Renal cortex interstitium (tissue), 11 donors: ENCODE data around the gene NEK5. TPM values are rescaled to one million over a fixed set of nuclear protein-coding genes. Genes with fewer than 3 reads are reported as not detected.
A peak's percentile ranks its signal among the peaks of the same experiment; 100 is the strongest.
"Not testable (repeated sequence)": the region's sequence is repeated elsewhere in the genome, so short reads cannot be mapped to it uniquely, and the experiment has no call there.

Experiments
- DNase-seq, 11 donors: peaks; one replicate each; pipeline ENCODE4 v3.0.0-alpha.2; 2013; ENCODE audit warnings: low read depth in 9 of 11, low spot score in 4 of 11; ENCODE audit errors: extremely low read depth in 1 of 11
- polyA plus RNA-seq, 3 donors: library from polyadenylated mRNA; unstranded; fragments of 120-200 nt; gene quantifications; one replicate each; pipeline ENCODE4 v1.2.1, GENCODE V29; 2013; ENCODE audit not compliant: insufficient read length in 3 of 3

The NEK5 gene
- polyA plus RNA-seq, 3 donors: 3.0 to 6.4 (median 4.3) TPM

- no peak for DNase-seq
Measured at GRCh38 chr13:52091473-52091872, 37.4 kb downstream of the NEK5 start.

- DNase-seq: no peak
Measured at GRCh38 chr13:52085421-52085820, 43.5 kb downstream of the NEK5 start.

GRCh38 chr13:52084981-52085380, 43.9 kb downstream of the NEK5 start:
- DNase-seq: not testable (repeated sequence)

- DNase-seq: no peak
Measured at GRCh38 chr13:52082601-52083000, 46.3 kb downstream of the NEK5 start.

- not testable (repeated sequence) for DNase-seq
Measured at GRCh38 chr13:52079891-52080290, 49.0 kb downstream of the NEK5 start.

GRCh38 chr13:52070929-52071523, 57.8 kb downstream of the NEK5 start:
- DNase-seq: peak in 1 of 11 donors; percentile 8

- no peak for DNase-seq
Measured at GRCh38 chr13:52067237-52067636, 61.6 kb downstream of the NEK5 start.

- no peak for DNase-seq
Measured at GRCh38 chr13:52061587-52061986, 67.3 kb downstream of the NEK5 start.

- DNase-seq: not testable (repeated sequence)
Measured at GRCh38 chr13:52061064-52061463, 67.8 kb downstream of the NEK5 start.

GRCh38 chr13:52053460-52053859, 75.4 kb downstream of the NEK5 start:
- DNase-seq: no peak

GRCh38 chr13:52051400-52051799, 77.5 kb downstream of the NEK5 start:
- DNase-seq: no peak

GRCh38 chr13:52048516-52048915, 80.4 kb downstream of the NEK5 start:
- DNase-seq: no peak

- no peak for DNase-seq
Measured at GRCh38 chr13:52047463-52047862, 81.4 kb downstream of the NEK5 start.

GRCh38 chr13:52043675-52044074, 85.2 kb downstream of the NEK5 start:
- DNase-seq: no peak

GRCh38 chr13:52036037-52036436, 92.8 kb downstream of the NEK5 start:
- DNase-seq: no peak

GRCh38 chr13:52034616-52035226, 94.2 kb downstream of the NEK5 start:
- DNase-seq: peak in 2 of 11 donors; percentile 4 to 8

GRCh38 chr13:52033039-52033438, 95.8 kb downstream of the NEK5 start:
- no peak for DNase-seq

GRCh38 chr13:52030401-52030800, 98.5 kb downstream of the NEK5 start:
- DNase-seq: not testable (repeated sequence)

- no peak for DNase-seq
Measured at GRCh38 chr13:52029569-52029968, 99.3 kb downstream of the NEK5 start.

GRCh38 chr13:52027832-52028231, 101.0 kb downstream of the NEK5 start:
- DNase-seq: no peak

- DNase-seq: no peak
Measured at GRCh38 chr13:52026246-52026626, 102.6 kb downstream of the NEK5 start.
